HEK293 (cell line): ENCODE data around the gene SNAP47.

Source experiments
- BCL11A ChIP-seq: fragments of 450-650 bp; formaldehyde crosslinking; IDR thresholded peaks from 2 replicates; pipeline ENCODE4 v1.5.1; 2016; ENCODE audit warnings: low read depth, missing biosample characterization, missing genetic modification characterization
- FEZF1 ChIP-seq: fragments of 450-650 bp; formaldehyde crosslinking; IDR thresholded peaks from 2 replicates; pipeline ENCODE4 v1.5.1; 2016; ENCODE audit warnings: missing biosample characterization, missing genetic modification characterization
- HOXA7 ChIP-seq: sonication (generic); formaldehyde crosslinking; IDR thresholded peaks from 2 replicates; pipeline ENCODE4 v1.8.1; 2022; ENCODE audit warnings: missing genetic modification reagents, borderline replicate concordance
- KLF16 ChIP-seq: fragments of 450-650 bp; formaldehyde crosslinking; IDR thresholded peaks from 2 replicates; pipeline ENCODE4 v1.5.1; 2017; ENCODE audit warnings: missing biosample characterization, missing genetic modification characterization
- MYNN ChIP-seq: fragments of 450-650 bp; formaldehyde crosslinking; IDR thresholded peaks from 2 replicates; pipeline ENCODE4 v1.5.1; 2016; ENCODE audit warnings: missing biosample characterization, missing genetic modification characterization, borderline replicate concordance
- TCF7L2 ChIP-seq: IDR thresholded peaks from 2 replicates; pipeline ENCODE4 v1.6.1; 2011; ENCODE audit warnings: low read depth, mild to moderate bottlenecking, inconsistent platforms, low read length, moderate library complexity, borderline replicate concordance
- WT1 ChIP-seq: fragments of 450-650 bp; formaldehyde crosslinking; IDR thresholded peaks from 2 replicates; pipeline ENCODE4 v1.5.1; 2016; ENCODE audit warnings: missing biosample characterization, missing genetic modification characterization
- ZBTB17 ChIP-seq: fragments of 450-650 bp; formaldehyde crosslinking; IDR thresholded peaks from 2 replicates; pipeline ENCODE4 v1.5.1; 2016; ENCODE audit warnings: missing biosample characterization, missing genetic modification characterization
- ZFP37 ChIP-seq: fragments of 450-650 bp; formaldehyde crosslinking; IDR thresholded peaks from 2 replicates; pipeline ENCODE4 v1.5.1; 2016; ENCODE audit warnings: missing biosample characterization, missing genetic modification characterization
- ZFP69B ChIP-seq: fragments of 450-650 bp; formaldehyde crosslinking; IDR thresholded peaks from 2 replicates; pipeline ENCODE4 v1.5.1; 2016; ENCODE audit warnings: missing biosample characterization, missing genetic modification characterization
- ZNF157 ChIP-seq: fragments of 450-650 bp; formaldehyde crosslinking; IDR thresholded peaks from 2 replicates; pipeline ENCODE4 v1.5.1; 2016; ENCODE audit warnings: missing biosample characterization, missing genetic modification characterization
- ZNF19 ChIP-seq: fragments of 450-650 bp; formaldehyde crosslinking; IDR thresholded peaks from 2 replicates; pipeline ENCODE4; 2016; ENCODE audit warnings: missing biosample characterization, missing genetic modification characterization, low read depth
- ZNF211 ChIP-seq: fragments of 450-650 bp; formaldehyde crosslinking; IDR thresholded peaks from 2 replicates; pipeline ENCODE4 v1.5.1; 2016; ENCODE audit warnings: low read depth, missing biosample characterization, missing genetic modification characterization
- ZNF214 ChIP-seq: fragments of 450-650 bp; formaldehyde crosslinking; IDR thresholded peaks from 2 replicates; pipeline ENCODE4 v1.5.1; 2017; ENCODE audit warnings: missing biosample characterization, mild to moderate bottlenecking, missing genetic modification characterization, borderline replicate concordance
- ZNF335 ChIP-seq: fragments of 450-650 bp; formaldehyde crosslinking; conservative IDR thresholded peaks from 2 replicates; pipeline ENCODE4 v1.5.1; 2016; ENCODE audit warnings: missing biosample characterization, missing genetic modification characterization
- ZNF416 ChIP-seq: fragments of 450-650 bp; formaldehyde crosslinking; IDR thresholded peaks from 2 replicates; pipeline ENCODE4 v1.5.1; 2016; ENCODE audit warnings: missing biosample characterization, missing genetic modification characterization
- ZNF514 ChIP-seq: fragments of 450-650 bp; formaldehyde crosslinking; IDR thresholded peaks from 2 replicates; pipeline ENCODE4 v1.5.1; 2016; ENCODE audit warnings: missing biosample characterization, missing genetic modification characterization
- ZNF596 ChIP-seq: fragments of 450-650 bp; IDR thresholded peaks from 2 replicates; pipeline ENCODE4 v1.5.0; 2018; ENCODE audit warnings: missing biosample characterization, mild to moderate bottlenecking, missing genetic modification characterization, moderate library complexity
- ZNF623 ChIP-seq: fragments of 450-650 bp; formaldehyde crosslinking; IDR thresholded peaks from 2 replicates; pipeline ENCODE4 v1.5.1; 2016; ENCODE audit warnings: missing biosample characterization, missing genetic modification characterization
- ZNF660 ChIP-seq: fragments of 450-650 bp; IDR thresholded peaks from 2 replicates; pipeline ENCODE4 v1.5.1; 2018; ENCODE audit warnings: missing biosample characterization, mild to moderate bottlenecking, missing genetic modification characterization
- ZNF76 ChIP-seq: fragments of 450-650 bp; formaldehyde crosslinking; IDR thresholded peaks from 2 replicates; pipeline ENCODE4; 2016; ENCODE audit warnings: low read depth, missing biosample characterization, missing genetic modification characterization, borderline replicate concordance
- TF ChIP-seq, protein P1 (sequence below): fragments of 450-650 bp; formaldehyde crosslinking; IDR thresholded peaks from 2 replicates; pipeline ENCODE4 v1.5.1; 2016; ENCODE audit warnings: missing biosample characterization, missing genetic modification characterization, low read depth
- TF ChIP-seq, protein P2 (sequence below): fragments of 450-650 bp; formaldehyde crosslinking; IDR thresholded peaks from 2 replicates; pipeline ENCODE4 v1.5.1; 2016; ENCODE audit warnings: missing biosample characterization, missing genetic modification characterization
- TF ChIP-seq, protein P3 (sequence below): fragments of 450-650 bp; formaldehyde crosslinking; IDR thresholded peaks from 2 replicates; pipeline ENCODE4 v1.5.1; 2016; ENCODE audit warnings: missing biosample characterization, missing genetic modification characterization, borderline replicate concordance
- TF ChIP-seq, protein P4 (sequence below): fragments of 450-650 bp; formaldehyde crosslinking; IDR thresholded peaks from 2 replicates; pipeline ENCODE4 v1.5.1; 2016; ENCODE audit warnings: missing biosample characterization, missing genetic modification characterization
- TF ChIP-seq, protein P5 (sequence below): fragments of 450-650 bp; formaldehyde crosslinking; IDR thresholded peaks from 2 replicates; pipeline ENCODE4 v1.5.1; 2016; ENCODE audit warnings: missing biosample characterization, missing genetic modification characterization
- TF ChIP-seq, protein P6 (sequence below): fragments of 450-650 bp; formaldehyde crosslinking; IDR thresholded peaks from 2 replicates; pipeline ENCODE4 v1.5.1; 2017; ENCODE audit warnings: missing biosample characterization, mild to moderate bottlenecking, missing genetic modification characterization, moderate library complexity

The SNAP47 gene

DNA sequence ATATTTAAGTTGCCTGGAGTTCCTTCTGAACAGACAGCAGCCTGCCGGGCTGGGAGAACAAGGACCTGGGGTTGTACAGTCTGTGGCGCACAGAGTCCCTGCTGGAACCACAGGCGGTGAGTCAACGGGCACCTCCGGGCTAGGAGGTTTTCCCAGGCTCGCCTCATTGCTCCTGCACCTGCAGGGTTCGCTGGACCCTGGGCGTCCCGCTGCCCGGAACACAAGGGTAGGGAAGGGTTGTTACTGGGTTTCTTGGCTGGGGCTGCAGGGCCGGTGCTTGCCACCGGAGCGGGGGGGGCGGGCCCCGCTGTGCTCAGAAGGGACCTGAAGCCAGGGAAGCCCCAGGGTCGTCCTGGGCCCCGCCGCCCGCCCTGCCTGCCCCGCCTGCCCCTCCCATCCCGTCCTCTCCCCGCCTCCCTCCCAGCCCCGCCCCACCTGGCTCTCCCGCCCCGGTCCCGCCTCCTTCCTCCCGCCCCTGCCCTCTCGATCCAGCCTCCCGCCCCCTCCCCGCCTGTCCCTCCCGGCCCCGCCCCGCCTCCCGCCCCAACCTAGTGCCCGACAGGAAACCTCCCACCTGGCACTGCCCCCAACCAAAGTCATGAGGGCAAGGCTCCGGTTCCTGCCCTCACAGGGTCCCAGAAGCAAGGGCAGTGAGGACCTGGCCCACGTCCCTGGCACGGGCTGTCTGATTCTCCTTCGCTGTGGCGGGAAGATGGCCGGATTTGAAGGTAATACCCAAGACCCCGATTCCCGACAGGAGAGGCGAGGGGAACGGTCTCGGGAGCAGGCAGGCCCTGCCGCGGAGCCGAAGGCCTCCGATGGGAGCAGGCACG, 7.0 kb upstream of the SNAP47 start (continued):
- TF ChIP-seq ZFP37 (tag by site-specific recombination) (peak; percentile 48; the same call in 1 of the 2 replicates), ZNF596 (no peak), ZNF19 (tag by site-specific recombination) (no peak), ZNF514 (tag by site-specific recombination) (no peak), ZFP69B (tag by site-specific recombination) (peak; percentile 67), MYNN (no peak), HOXA7 (CRISPR knock-in tag) (no peak), FEZF1 (no peak), KLF16 (tag by site-specific recombination) (no peak), ZNF416 (no peak), ZBTB17 (tag by site-specific recombination) (no peak; the same call in 1 of the 2 replicates), TCF7L2 (no peak), ZNF660 (tag by site-specific recombination) (no peak), ZNF211 (tag by site-specific recombination) (no peak), ZNF335 (tag by site-specific recombination) (peak; percentile 92), BCL11A (tag by site-specific recombination) (0 out of 2 replicates have a peak, but pooled peaks have one; percentile 20), ZNF214 (tag by site-specific recombination) (no peak), ZNF157 (tag by site-specific recombination) (no peak), ZNF76 (tag by site-specific recombination) (peak; percentile 27; the same call in 1 of the 2 replicates), ZNF623 (tag by site-specific recombination) (no peak), WT1 (tag by site-specific recombination) (peak; percentile 66)
- TF ChIP-seq, protein P1, sequence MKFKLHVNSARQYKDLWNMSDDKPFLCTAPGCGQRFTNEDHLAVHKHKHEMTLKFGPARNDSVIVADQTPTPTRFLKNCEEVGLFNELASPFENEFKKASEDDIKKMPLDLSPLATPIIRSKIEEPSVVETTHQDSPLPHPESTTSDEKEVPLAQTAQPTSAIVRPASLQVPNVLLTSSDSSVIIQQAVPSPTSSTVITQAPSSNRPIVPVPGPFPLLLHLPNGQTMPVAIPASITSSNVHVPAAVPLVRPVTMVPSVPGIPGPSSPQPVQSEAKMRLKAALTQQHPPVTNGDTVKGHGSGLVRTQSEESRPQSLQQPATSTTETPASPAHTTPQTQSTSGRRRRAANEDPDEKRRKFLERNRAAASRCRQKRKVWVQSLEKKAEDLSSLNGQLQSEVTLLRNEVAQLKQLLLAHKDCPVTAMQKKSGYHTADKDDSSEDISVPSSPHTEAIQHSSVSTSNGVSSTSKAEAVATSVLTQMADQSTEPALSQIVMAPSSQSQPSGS (tag by site-specific recombination) = no peak
- TF ChIP-seq, protein P2, sequence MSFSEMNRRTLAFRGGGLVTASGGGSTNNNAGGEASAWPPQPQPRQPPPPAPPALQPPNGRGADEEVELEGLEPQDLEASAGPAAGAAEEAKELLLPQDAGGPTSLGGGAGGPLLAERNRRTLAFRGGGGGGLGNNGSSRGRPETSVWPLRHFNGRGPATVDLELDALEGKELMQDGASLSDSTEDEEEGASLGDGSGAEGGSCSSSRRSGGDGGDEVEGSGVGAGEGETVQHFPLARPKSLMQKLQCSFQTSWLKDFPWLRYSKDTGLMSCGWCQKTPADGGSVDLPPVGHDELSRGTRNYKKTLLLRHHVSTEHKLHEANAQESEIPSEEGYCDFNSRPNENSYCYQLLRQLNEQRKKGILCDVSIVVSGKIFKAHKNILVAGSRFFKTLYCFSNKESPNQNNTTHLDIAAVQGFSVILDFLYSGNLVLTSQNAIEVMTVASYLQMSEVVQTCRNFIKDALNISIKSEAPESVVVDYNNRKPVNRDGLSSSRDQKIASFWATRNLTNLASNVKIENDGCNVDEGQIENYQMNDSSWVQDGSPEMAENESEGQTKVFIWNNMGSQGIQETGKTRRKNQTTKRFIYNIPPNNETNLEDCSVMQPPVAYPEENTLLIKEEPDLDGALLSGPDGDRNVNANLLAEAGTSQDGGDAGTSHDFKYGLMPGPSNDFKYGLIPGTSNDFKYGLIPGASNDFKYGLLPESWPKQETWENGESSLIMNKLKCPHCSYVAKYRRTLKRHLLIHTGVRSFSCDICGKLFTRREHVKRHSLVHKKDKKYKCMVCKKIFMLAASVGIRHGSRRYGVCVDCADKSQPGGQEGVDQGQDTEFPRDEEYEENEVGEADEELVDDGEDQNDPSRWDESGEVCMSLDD (tag by site-specific recombination) = no peak
- TF ChIP-seq, protein P3, sequence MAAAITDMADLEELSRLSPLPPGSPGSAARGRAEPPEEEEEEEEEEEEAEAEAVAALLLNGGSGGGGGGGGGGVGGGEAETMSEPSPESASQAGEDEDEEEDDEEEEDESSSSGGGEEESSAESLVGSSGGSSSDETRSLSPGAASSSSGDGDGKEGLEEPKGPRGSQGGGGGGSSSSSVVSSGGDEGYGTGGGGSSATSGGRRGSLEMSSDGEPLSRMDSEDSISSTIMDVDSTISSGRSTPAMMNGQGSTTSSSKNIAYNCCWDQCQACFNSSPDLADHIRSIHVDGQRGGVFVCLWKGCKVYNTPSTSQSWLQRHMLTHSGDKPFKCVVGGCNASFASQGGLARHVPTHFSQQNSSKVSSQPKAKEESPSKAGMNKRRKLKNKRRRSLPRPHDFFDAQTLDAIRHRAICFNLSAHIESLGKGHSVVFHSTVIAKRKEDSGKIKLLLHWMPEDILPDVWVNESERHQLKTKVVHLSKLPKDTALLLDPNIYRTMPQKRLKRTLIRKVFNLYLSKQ (tag by site-specific recombination) = no peak
- TF ChIP-seq, protein P4, sequence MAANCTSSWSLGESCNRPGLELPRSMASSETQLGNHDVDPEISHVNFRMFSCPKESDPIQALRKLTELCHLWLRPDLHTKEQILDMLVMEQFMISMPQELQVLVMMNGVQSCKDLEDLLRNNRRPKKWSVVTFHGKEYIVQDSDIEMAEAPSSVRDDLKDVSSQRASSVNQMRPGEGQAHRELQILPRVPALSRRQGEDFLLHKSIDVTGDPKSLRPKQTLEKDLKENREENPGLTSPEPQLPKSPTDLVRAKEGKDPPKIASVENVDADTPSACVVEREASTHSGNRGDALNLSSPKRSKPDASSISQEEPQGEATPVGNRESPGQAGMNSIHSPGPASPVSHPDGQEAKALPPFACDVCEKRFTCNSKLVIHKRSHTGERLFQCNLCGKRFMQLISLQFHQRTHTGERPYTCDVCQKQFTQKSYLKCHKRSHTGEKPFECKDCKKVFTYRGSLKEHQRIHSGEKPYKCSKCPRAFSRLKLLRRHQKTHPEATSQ = no peak
- TF ChIP-seq, protein P5, sequence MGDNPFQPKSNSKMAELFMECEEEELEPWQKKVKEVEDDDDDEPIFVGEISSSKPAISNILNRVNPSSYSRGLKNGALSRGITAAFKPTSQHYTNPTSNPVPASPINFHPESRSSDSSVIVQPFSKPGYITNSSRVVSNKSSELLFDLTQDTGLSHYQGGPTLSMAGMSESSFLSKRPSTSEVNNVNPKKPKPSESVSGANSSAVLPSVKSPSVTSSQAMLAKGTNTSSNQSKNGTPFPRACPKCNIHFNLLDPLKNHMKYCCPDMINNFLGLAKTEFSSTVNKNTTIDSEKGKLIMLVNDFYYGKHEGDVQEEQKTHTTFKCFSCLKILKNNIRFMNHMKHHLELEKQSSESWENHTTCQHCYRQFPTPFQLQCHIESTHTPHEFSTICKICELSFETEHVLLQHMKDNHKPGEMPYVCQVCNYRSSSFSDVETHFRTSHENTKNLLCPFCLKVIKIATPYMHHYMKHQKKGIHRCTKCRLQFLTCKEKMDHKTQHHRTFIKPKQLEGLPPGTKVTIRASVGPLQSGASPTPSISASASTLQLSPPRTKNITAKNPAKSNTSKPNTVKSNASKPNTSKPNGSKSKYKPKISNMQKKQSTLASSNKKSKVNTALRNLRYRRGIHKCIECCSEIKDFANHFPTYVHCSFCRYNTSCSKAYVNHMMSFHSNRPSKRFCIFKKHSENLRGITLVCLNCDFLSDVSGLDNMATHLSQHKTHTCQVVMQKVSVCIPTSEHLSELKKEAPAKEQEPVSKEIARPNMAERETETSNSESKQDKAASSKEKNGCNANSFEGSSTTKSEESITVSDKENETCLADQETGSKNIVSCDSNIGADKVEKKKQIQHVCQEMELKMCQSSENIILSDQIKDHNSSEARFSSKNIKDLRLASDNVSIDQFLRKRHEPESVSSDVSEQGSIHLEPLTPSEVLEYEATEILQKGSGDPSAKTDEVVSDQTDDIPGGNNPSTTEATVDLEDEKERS = no peak
- TF ChIP-seq, protein P6, sequence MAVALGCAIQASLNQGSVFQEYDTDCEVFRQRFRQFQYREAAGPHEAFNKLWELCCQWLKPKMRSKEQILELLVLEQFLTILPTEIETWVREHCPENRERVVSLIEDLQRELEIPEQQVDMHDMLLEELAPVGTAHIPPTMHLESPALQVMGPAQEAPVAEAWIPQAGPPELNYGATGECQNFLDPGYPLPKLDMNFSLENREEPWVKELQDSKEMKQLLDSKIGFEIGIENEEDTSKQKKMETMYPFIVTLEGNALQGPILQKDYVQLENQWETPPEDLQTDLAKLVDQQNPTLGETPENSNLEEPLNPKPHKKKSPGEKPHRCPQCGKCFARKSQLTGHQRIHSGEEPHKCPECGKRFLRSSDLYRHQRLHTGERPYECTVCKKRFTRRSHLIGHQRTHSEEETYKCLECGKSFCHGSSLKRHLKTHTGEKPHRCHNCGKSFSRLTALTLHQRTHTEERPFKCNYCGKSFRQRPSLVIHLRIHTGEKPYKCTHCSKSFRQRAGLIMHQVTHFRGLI (tag by site-specific recombination) = no peak
